Ishikawa (cell line): ENCODE data around the gene CRYAB.

ENCODE experiments used
- CEBPB ChIP-seq: IDR thresholded peaks from 2 replicates; pipeline ENCODE4 v1.6.1; 2012
- CREB1 ChIP-seq: IDR thresholded peaks from 2 replicates; pipeline ENCODE4 v1.6.1; 2012; ENCODE audit warnings: low read depth
- EGR1 ChIP-seq: IDR thresholded peaks from 2 replicates; pipeline ENCODE4 v1.6.1; 2012
- EP300 ChIP-seq: IDR thresholded peaks from 2 replicates; pipeline ENCODE4 v1.6.1; 2012; ENCODE audit warnings: borderline replicate concordance
- FOXM1 ChIP-seq: IDR thresholded peaks from 2 replicates; pipeline ENCODE4 v1.6.1; 2012; ENCODE audit warnings: low read depth, borderline replicate concordance
- NFIC ChIP-seq: IDR thresholded peaks from 2 replicates; pipeline ENCODE4 v1.6.1; 2012
- RAD21 ChIP-seq: IDR thresholded peaks from 2 replicates; pipeline ENCODE4 v1.6.1; 2012; ENCODE audit warnings: low read depth
- TAF1 ChIP-seq: IDR thresholded peaks from 2 replicates; pipeline ENCODE4 v1.6.1; 2012; ENCODE audit warnings: low read depth, mild to moderate bottlenecking
- TCF12 ChIP-seq: IDR thresholded peaks from 2 replicates; pipeline ENCODE4 v1.6.1; 2012; ENCODE audit warnings: low read depth
- TEAD4 ChIP-seq: IDR thresholded peaks from 2 replicates; pipeline ENCODE4 v1.6.1; 2012
- YY1 ChIP-seq: IDR thresholded peaks from 2 replicates; pipeline ENCODE4 v1.6.1; 2012; ENCODE audit warnings: low read depth
- ZBTB7A ChIP-seq: IDR thresholded peaks from 2 replicates; pipeline ENCODE4 v1.6.1; 2012; ENCODE audit warnings: low read depth
- TF ChIP-seq, protein P1 (sequence below): IDR thresholded peaks from 2 replicates; pipeline ENCODE4 v1.6.1; 2012; ENCODE audit warnings: low read depth, mild to moderate bottlenecking
- TF ChIP-seq, protein P2 (sequence below): IDR thresholded peaks from 2 replicates; pipeline ENCODE4 v1.6.1; 2012
- TF ChIP-seq, protein P3 (sequence below): IDR thresholded peaks from 2 replicates; pipeline ENCODE4 v1.6.1; 2012

CRYAB gene

DNA sequence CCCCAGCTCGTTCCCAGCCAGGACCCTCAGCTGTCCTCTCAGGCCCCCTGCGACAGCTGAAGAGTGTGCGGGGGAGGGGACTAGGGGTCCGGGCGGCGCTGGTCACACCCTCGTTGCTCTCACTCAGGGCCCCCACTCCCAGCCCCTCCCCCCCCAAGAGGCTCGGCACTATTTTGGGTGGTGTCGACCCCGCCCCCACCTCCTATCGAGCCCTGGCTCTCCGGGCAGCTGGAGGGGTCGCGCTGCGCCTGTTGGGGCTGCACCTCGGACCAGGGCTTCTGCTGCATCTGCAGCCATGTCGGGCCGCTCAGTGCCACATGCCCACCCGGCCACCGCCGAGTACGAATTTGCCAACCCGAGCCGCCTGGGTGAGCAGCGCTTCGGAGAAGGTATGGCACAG is 965 bp upstream of the CRYAB start, which contains the start of gene HSPB2:
Gene HSPB2, plus strand, starts transcription at position 200 of the 400 bp plus-strand sequence. Its CDS starts 96 bp downstream, at position 296.
- TF ChIP-seq TCF12 (no peak), CREB1 (no peak)
- TF ChIP-seq, protein P1, sequence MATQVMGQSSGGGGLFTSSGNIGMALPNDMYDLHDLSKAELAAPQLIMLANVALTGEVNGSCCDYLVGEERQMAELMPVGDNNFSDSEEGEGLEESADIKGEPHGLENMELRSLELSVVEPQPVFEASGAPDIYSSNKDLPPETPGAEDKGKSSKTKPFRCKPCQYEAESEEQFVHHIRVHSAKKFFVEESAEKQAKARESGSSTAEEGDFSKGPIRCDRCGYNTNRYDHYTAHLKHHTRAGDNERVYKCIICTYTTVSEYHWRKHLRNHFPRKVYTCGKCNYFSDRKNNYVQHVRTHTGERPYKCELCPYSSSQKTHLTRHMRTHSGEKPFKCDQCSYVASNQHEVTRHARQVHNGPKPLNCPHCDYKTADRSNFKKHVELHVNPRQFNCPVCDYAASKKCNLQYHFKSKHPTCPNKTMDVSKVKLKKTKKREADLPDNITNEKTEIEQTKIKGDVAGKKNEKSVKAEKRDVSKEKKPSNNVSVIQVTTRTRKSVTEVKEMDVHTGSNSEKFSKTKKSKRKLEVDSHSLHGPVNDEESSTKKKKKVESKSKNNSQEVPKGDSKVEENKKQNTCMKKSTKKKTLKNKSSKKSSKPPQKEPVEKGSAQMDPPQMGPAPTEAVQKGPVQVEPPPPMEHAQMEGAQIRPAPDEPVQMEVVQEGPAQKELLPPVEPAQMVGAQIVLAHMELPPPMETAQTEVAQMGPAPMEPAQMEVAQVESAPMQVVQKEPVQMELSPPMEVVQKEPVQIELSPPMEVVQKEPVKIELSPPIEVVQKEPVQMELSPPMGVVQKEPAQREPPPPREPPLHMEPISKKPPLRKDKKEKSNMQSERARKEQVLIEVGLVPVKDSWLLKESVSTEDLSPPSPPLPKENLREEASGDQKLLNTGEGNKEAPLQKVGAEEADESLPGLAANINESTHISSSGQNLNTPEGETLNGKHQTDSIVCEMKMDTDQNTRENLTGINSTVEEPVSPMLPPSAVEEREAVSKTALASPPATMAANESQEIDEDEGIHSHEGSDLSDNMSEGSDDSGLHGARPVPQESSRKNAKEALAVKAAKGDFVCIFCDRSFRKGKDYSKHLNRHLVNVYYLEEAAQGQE: no peak
- TF ChIP-seq, protein P2, sequence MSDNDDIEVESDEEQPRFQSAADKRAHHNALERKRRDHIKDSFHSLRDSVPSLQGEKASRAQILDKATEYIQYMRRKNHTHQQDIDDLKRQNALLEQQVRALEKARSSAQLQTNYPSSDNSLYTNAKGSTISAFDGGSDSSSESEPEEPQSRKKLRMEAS: no peak

DNA sequence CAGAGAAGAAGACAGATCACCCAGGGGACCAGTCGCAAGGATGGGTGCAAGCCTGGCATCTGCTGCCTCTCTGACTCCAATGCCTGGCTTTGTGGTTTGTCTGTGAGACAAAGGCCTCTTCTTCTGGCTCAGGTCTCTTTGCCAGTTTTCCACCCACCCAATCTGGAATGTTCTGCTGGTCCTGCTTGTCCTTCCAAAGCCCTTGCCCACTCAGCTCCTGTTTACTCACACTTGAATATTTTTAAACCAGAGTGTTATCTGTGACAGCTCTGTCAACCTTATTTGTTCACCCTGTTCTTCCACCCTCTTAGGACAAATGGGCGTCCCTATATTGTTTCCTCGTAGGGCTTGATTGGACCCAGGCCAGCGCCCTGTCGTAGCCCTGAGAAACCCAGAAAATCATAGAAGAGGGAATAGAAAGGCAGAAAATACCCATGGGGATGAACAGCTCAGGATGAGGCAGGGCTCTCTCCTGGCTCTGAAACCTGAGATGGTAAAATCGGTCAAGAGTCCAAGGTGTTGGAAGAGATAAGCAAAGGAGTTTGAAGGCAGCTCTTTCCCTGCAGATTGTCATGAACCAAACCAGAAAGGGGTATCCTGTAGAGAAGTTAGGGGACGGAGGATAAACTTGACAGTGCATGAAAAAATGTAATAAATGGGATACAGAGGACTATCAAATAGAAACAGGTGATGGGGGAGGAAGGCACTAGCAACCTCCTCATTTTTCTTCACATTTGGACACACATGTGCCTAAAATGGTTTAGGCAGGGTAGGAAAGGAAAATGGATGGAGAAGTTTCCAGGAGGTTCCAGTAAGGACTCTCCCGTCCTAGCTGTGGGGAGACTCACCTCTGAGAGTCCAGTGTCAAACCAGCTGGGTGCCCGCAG is 651 bp downstream of the CRYAB start:
- TF ChIP-seq EGR1: no peak
- TF ChIP-seq YY1: no peak
- TF ChIP-seq CEBPB: no peak
- TF ChIP-seq EP300: no peak
- no peak for TF ChIP-seq TAF1
- TF ChIP-seq FOXM1: no peak
- TF ChIP-seq, protein P1: no peak
- no peak for TF ChIP-seq CREB1
- no peak for TF ChIP-seq RAD21
- TF ChIP-seq, protein P3, sequence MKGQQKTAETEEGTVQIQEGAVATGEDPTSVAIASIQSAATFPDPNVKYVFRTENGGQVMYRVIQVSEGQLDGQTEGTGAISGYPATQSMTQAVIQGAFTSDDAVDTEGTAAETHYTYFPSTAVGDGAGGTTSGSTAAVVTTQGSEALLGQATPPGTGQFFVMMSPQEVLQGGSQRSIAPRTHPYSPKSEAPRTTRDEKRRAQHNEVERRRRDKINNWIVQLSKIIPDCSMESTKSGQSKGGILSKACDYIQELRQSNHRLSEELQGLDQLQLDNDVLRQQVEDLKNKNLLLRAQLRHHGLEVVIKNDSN: no peak

DNA sequence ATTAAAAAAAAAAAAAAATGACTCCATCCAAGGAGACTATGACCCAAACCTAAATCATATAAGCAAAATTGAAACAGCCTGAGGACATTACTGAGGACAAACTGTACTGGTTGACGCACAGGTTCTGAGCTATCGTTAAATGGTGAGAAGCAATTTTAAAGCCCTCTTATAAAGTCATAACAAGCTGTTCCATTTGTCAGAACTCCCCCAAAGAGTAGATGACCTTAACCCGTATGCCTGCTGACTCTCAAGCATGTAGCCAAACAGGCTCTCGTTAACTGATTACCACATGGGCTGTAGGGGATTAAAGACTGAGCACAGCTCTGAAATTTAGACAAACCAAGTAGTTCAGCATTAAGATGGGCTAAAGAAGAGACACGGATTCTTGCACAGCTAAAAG is 2.2 kb downstream of the CRYAB start:
- TF ChIP-seq, protein P3: no peak
- TF ChIP-seq, protein P1: no peak
- no peak for TF ChIP-seq NFIC

DNA sequence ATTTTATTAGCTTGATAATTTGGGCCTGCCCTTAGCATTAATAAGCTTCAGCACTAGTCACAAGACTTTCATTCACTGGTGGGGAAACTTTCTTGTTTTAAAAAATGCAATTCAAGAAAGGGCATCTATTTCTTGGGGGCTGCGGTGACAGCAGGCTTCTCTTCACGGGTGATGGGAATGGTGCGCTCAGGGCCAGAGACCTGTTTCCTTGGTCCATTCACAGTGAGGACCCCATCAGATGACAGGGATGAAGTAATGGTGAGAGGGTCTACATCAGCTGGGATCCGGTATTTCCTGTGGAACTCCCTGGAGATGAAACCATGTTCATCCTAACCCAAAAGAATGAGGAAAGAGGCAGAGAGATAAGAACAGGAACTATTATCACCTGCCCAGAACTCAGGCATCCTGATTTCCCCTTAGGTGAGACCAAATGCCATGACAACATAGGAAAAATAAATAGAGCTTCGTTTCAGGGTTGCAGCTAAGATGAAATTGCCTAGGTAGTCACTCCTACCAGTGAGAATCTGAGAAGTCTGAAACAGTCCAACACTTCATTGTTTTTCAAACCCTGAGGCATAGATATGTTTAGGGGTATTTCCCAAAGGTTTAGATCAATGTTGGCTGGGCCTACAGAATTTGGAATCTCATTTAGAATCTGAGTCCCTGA is 2.8 kb downstream of the CRYAB start:
- no peak for TF ChIP-seq CEBPB
- TF ChIP-seq TEAD4: no peak
- TF ChIP-seq, protein P3: no peak
- TF ChIP-seq YY1: no peak
- TF ChIP-seq, protein P1: no peak
- TF ChIP-seq EP300: no peak
- no peak for TF ChIP-seq TCF12
- no peak for TF ChIP-seq RAD21
- no peak for TF ChIP-seq TAF1
- TF ChIP-seq FOXM1: no peak
- TF ChIP-seq ZBTB7A: no peak
- no peak for TF ChIP-seq NFIC
- TF ChIP-seq, protein P2: no peak
- TF ChIP-seq CREB1: no peak
- TF ChIP-seq EGR1: no peak
